NCI-H1417 treated with DMSO at 0.1 percent for 48 hours (cell line): ENCODE measurements around the gene CGB3.
"Not testable (repeated sequence)": the region's sequence is repeated elsewhere in the genome, so short reads cannot be mapped to it uniquely, and the experiment has no call there.

Experiments used
- DNase-seq: peaks from one replicate; lab custom pipeline; 2025; lab: John Stamatoyannopoulos, UW

The CGB3 gene

GRCh38 chr19:49024233-49024632, at the start of gene CGB3:
TSS of gene CGB3 (minus strand) at chr19:49024333. CDS start at chr19:49023971, 362 bp downstream.
- DNase-seq = not testable (repeated sequence)

- DNase-seq = no peak
Observed at GRCh38 chr19:49071860-49072547, 47.9 kb upstream of the CGB3 start.

- no peak for DNase-seq
Observed at GRCh38 chr19:49070416-49070815, 46.3 kb upstream of the CGB3 start.

- DNase-seq = no peak
Observed at GRCh38 chr19:49069026-49069425, 44.9 kb upstream of the CGB3 start.

- DNase-seq = no peak
Observed at GRCh38 chr19:49067554-49067953, 43.4 kb upstream of the CGB3 start.

GRCh38 chr19:49065905-49066512, 41.9 kb upstream of the CGB3 start:
- no peak for DNase-seq

- no peak for DNase-seq
Observed at GRCh38 chr19:49064768-49065611, 40.9 kb upstream of the CGB3 start, which contains the start of gene NTF4. TSS of gene NTF4 (minus strand) at chr19:49064818. CDS start at chr19:49061997, 2,821 bp downstream.

GRCh38 chr19:49064029-49064629, 40.0 kb upstream of the CGB3 start:
- DNase-seq = no peak

- DNase-seq = no peak
Observed at GRCh38 chr19:49061445-49061844, 37.3 kb upstream of the CGB3 start.

GRCh38 chr19:49061000-49061399, 36.9 kb upstream of the CGB3 start:
- no peak for DNase-seq

GRCh38 chr19:49059053-49059452, 34.9 kb upstream of the CGB3 start:
- no peak for DNase-seq

- DNase-seq = no peak
Observed at GRCh38 chr19:49058562-49058961, 34.4 kb upstream of the CGB3 start.

- DNase-seq = no peak
Observed at GRCh38 chr19:49057636-49058234, 33.6 kb upstream of the CGB3 start, which contains the start of gene CGB7. TSS of gene CGB7 (minus strand) at chr19:49057749. CDS start at chr19:49055375, 2,374 bp downstream.

- DNase-seq = not testable (repeated sequence)
Observed at GRCh38 chr19:49056902-49057596, 32.9 kb upstream of the CGB3 start.

- DNase-seq = no peak
Observed at GRCh38 chr19:49056101-49056901, 32.2 kb upstream of the CGB3 start.

- DNase-seq = not testable (repeated sequence)
Observed at GRCh38 chr19:49050376-49051033, 26.4 kb upstream of the CGB3 start.

GRCh38 chr19:49049834-49050233, 25.7 kb upstream of the CGB3 start:
- DNase-seq = not testable (repeated sequence)

GRCh38 chr19:49049011-49049410, 24.9 kb upstream of the CGB3 start, which contains the start of gene CGB8:
TSS of gene CGB8 (minus strand) at chr19:49049111. CDS start at chr19:49048739, 372 bp downstream.
- DNase-seq = not testable (repeated sequence)

GRCh38 chr19:49043548-49043947, 19.4 kb upstream of the CGB3 start, which contains the start of gene CGB5:
TSS of gene CGB5 (plus strand) at chr19:49043848. CDS start at chr19:49044210, 362 bp downstream.
- DNase-seq = not testable (repeated sequence)
